K562 (cell line): ENCODE data around the gene PRODH2. TPM values are rescaled to one million over a fixed set of nuclear protein-coding genes. Genes with fewer than 3 reads are reported as not detected.

Experiments used
- ATAC-seq: fragments of 200-7000 bp; cut with Tn5 transposase; 3 replicates; pipeline ENCODE4 v1.9.1; 2020; ENCODE audit warnings: moderate library complexity
- BruUV-seq: library from RNA; stranded (reverse); fragments of 400-500 nt; replicated peaks from 2 replicates; lab custom pipeline; 2021; lab: Mats Ljungman, UMichigan
- CTCF ChIA-PET: fragments of 300-600 bp; formaldehyde crosslinking; extraction: SDS; loops from one replicate; lab custom pipeline; 2021; ENCODE audit warnings: low intra/inter-chr PET ratio; lab: Yijun Ruan, JAX
- POLR2A ChIA-PET: fragments of 300-600, 350-650 bp; sonication (Branson Sonifier 250); formaldehyde crosslinking; extraction: SDS; loops from one replicate; lab custom pipeline; 2021; ENCODE audit warnings: antibody characterized with exemption, inconsistent platforms; lab: Yijun Ruan, JAX
- DNase-seq, 4 experiments: peaks; one replicate each; pipeline versions ENCODE4 v3.0.0 to v3.0.0-alpha.2; 2011 to 2018; ENCODE audit warnings: low spot score in 3 of 4, mixed read lengths in 3 of 4; ENCODE audit errors: extremely low read depth in 1 of 4
- FAIRE-seq: peaks from 2 replicates; lab custom pipeline; 2011; peaks lifted over from hg19 to GRCh38; lab: Jason Lieb, UNC
- H2AFZ ChIP-seq: 2 replicates; pipeline ENCODE4 v1.6.0; 2011; ENCODE audit warnings: low read depth, low read length, control low read depth, inconsistent platforms
- H3K27ac ChIP-seq: fragments of 200-600 bp; 3 replicates; pipeline ENCODE4 v1.8.0; 2011; ENCODE audit warnings: low read depth, mild to moderate bottlenecking, control low read depth, inconsistent platforms, low read length, moderate library complexity, mixed read lengths; ENCODE audit errors: extremely low read depth
- H3K27me3 ChIP-seq, 2 experiments: fragments of 300-600 bp in 1 of 2; 2 replicates in 1 of 2; 3 replicates in 1 of 2; pipeline versions ENCODE4 v1.6.0 to v1.8.0; 2011; ENCODE audit warnings: inconsistent platforms in 2 of 2, low read length in 2 of 2, mild to moderate bottlenecking in 1 of 2, mixed read lengths in 1 of 2, moderate library complexity in 1 of 2; ENCODE audit not compliant: control insufficient read depth in 2 of 2, insufficient read depth in 2 of 2
- H3K36me3 ChIP-seq: fragments of 300-600 bp; 3 replicates; pipeline ENCODE4 v1.8.0; 2011; ENCODE audit warnings: mild to moderate bottlenecking, low read length, inconsistent platforms; ENCODE audit not compliant: control insufficient read depth, insufficient read depth
- H3K4me1 ChIP-seq, 2 experiments: fragments of 200-600 bp in 1 of 2; replicated peaks in 1 of 2; 2 replicates in 1 of 2; 3 replicates in 1 of 2; pipeline versions ENCODE4 v1.5.1 to v1.8.0; 2011; ENCODE audit warnings: inconsistent platforms in 2 of 2, low read length in 2 of 2, mild to moderate bottlenecking in 1 of 2, mixed read lengths in 1 of 2, moderate library complexity in 1 of 2; ENCODE audit not compliant: control insufficient read depth in 2 of 2, insufficient read depth in 2 of 2
- H3K4me2 ChIP-seq: 2 replicates; pipeline ENCODE4 v1.6.1; 2011; ENCODE audit warnings: low read length, control low read depth, inconsistent platforms, mixed read lengths; ENCODE audit not compliant: insufficient read depth
- H3K4me3 ChIP-seq: fragments of 200-600 bp; sonication (generic), shearing (Covaris generic); 2 replicates; pipeline ENCODE4 v1.5.1; 2016; ENCODE audit warnings: control low read depth, inconsistent platforms
- H3K79me2 ChIP-seq: fragments of 200-600 bp; 3 replicates; pipeline ENCODE4 v1.8.0; 2011; ENCODE audit warnings: low read length, inconsistent platforms; ENCODE audit not compliant: control insufficient read depth, insufficient read depth
- H3K9ac ChIP-seq, 2 experiments: 2 replicates each; pipeline versions ENCODE4 v1.6.0 to v1.6.1; 2011; ENCODE audit warnings: low read depth in 2 of 2, low read length in 2 of 2, control low read depth in 1 of 2, inconsistent platforms in 1 of 2, mild to moderate bottlenecking in 1 of 2, mixed read lengths in 1 of 2; ENCODE audit not compliant: insufficient read depth in 1 of 2
- H3K9me1 ChIP-seq: one replicate; pipeline ENCODE4 v1.6.0; 2011; ENCODE audit warnings: inconsistent platforms, mild to moderate bottlenecking, low read length, moderate library complexity; ENCODE audit not compliant: control insufficient read depth, insufficient read depth
- H3K9me3 ChIP-seq: replicated peaks from 2 replicates; pipeline ENCODE4 v1.5.1; 2011; ENCODE audit warnings: low read depth, low read length, inconsistent platforms; ENCODE audit not compliant: control insufficient read depth, insufficient read depth
- H4K20me1 ChIP-seq: replicated peaks from 2 replicates; pipeline ENCODE4 v1.6.1; 2011; ENCODE audit warnings: low read length, inconsistent platforms, mixed read lengths; ENCODE audit not compliant: control insufficient read depth, insufficient read depth
- KDM1A ChIP-seq, 2 experiments: fragments of 450-650 bp; IDR thresholded peaks; 2 replicates each; pipeline ENCODE4 v1.6.1; 2016; ENCODE audit warnings: mild to moderate bottlenecking in 2 of 2
- MBD2 ChIP-seq: sonication (generic); IDR thresholded peaks from 2 replicates; pipeline ENCODE4 v1.6.1; 2016; ENCODE audit warnings: low read depth, borderline replicate concordance
- WGBS: fragments of 100-300 bp; shearing (Covaris generic); methylation state at CpG from one replicate; pipeline ENCODE4 v1.1.6; 2016; ENCODE audit warnings: low coverage, mixed read lengths; ENCODE audit not compliant: insufficient coverage; ENCODE audit errors: missing lambda C conversion rate; 5-methylcytosine and 5-hydroxymethylcytosine counted together
- in situ Hi-C: fragments of 300-500 bp; cut with MboI; formaldehyde crosslinking; loops from 4 replicates; pipeline ENCODE4 v1.15.0; 2018; ENCODE audit warnings: inconsistent platforms, mixed read lengths
- intact Hi-C: fragments of 100-400 bp; cut with micrococcal nuclease; formaldehyde crosslinking; loops from 2 replicates; pipeline ENCODE4 v1.14.2; 2022
- polyA plus RNA-seq, 8 experiments: library from polyadenylated mRNA; depleted of rRNA in 4 of 8; stranded (reverse) in 5 of 8; unstranded in 3 of 8; fragments of >200 nt; fragmentation: Nextera tagmentation in 2 of 8; fragmentation: Illumina TruSeq in 1 of 8; extraction: Ambion mirVana in 2 of 8; extraction: Trizol in 1 of 8; gene quantifications; 2 replicates each; pipeline versions ENCODE4 v1.2.1 to v1.2.3, GENCODE V29; 2011 to 2014; ENCODE audit warnings: inconsistent platforms in 1 of 8, missing spikeins in 1 of 8
- total RNA-seq, 7 experiments: library from RNA; depleted of rRNA in 6 of 7; stranded (reverse); fragments of >200 nt in 6 of 7; fragmentation: Illumina TruSeq in 2 of 7; extraction: Trizol in 2 of 7; gene quantifications; 2 replicates each; pipeline versions ENCODE4 v1.2.1 to v1.2.3, GENCODE V29; 2011 to 2021; ENCODE audit warnings: low replicate concordance in 1 of 7

Gene PRODH2
- total and polyA plus RNA-seq, 9 of the 15 experiments (the other 6 are each of a cell fraction or from before 2014, with no cell fraction given), result not detected

GRCh38 chr19:35776102-35776788 lies 36.4 kb downstream of the PRODH2 start:
- Histone ChIP-seq H3K79me2 (peaks cover 5% of the 10 kb centered on the region; the same call in 1 of the 3 replicates), H3K4me2 (peak overlapping the region; percentile 76; the same call in 1 of the 2 replicates), H3K27ac (no peak overlapping the region), H3K9me1 (peaks cover 3% of the 10 kb centered on the region), H3K9ac (peak overlapping the region in 1 of 2 experiments; percentile 70; a peak in 2 of 4 replicates), H3K4me1 (peaks cover 10 to 33% of the 10 kb centered on the region in 2 experiments), H2AFZ (no peak overlapping the region), H3K36me3 (peaks cover 18% of the 10 kb centered on the region; the same call in 2 of the 3 replicates), H4K20me1 (no peaks in the 10 kb centered on the region; the same call in 1 of the 2 replicates), H3K4me3 (peak overlapping the region; percentile 57), H3K27me3 (no peaks in the 10 kb centered on the region), H3K9me3 (no peaks in the 10 kb centered on the region)
- ChIA-PET CTCF (interaction anchor here (0.6 kb wide), 1 partner anchor 909 kb away, joined by 3 read pairs; no protein-coding TSS in a partner anchor), POLR2A (no interaction called here)
- WGBS, result 47% methylated on average over 12 of the region's 13 CpGs
- TSS peak; percentile 61 for BruUV-seq
- DNase-seq (no peak), ATAC-seq (no peak), FAIRE-seq (no peak)
- TF ChIP-seq MBD2, result no peak
- peak in 1 of 2 experiments; percentile 82; a peak in 1 of 4 replicates for TF ChIP-seq KDM1A (IDR thresholded peaks at IDR 0.05)
- intact Hi-C loops, result no loop called here
- in situ Hi-C loops, result no loop called here
